Activated gamma-delta T cell treated with Interleukin-2 at 50 U/mL for 16 hours (primary cell): ENCODE measurements around the gene PLA2G2A.
"Not testable (repeated sequence)": the region's sequence is repeated elsewhere in the genome, so short reads cannot be mapped to it uniquely, and the experiment has no call there.

Source experiments
- DNase-seq: peaks from one replicate; pipeline ENCODE4 v3.0.0-alpha.2; 2020

PLA2G2A gene

DNA sequence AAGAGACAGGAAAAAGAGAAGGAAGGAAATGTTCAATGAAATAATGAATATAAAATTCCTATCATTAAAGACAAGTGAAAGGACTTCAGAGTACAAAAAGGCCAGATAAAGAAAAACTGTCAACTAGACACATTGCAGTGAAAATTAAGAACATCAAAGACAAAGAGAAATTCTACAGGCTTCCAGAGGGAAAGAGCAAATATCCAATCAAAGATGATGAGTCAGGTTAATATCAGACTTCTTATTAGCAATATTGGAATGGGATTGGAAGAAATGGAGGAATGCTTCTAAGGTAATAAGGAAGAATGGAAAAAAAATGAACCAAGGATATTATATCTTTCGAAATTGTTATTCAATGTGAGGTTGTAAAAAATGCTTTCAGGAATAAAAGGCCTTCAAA, 7.8 kb downstream of the PLA2G2A start:
- DNase-seq: no peak

DNA sequence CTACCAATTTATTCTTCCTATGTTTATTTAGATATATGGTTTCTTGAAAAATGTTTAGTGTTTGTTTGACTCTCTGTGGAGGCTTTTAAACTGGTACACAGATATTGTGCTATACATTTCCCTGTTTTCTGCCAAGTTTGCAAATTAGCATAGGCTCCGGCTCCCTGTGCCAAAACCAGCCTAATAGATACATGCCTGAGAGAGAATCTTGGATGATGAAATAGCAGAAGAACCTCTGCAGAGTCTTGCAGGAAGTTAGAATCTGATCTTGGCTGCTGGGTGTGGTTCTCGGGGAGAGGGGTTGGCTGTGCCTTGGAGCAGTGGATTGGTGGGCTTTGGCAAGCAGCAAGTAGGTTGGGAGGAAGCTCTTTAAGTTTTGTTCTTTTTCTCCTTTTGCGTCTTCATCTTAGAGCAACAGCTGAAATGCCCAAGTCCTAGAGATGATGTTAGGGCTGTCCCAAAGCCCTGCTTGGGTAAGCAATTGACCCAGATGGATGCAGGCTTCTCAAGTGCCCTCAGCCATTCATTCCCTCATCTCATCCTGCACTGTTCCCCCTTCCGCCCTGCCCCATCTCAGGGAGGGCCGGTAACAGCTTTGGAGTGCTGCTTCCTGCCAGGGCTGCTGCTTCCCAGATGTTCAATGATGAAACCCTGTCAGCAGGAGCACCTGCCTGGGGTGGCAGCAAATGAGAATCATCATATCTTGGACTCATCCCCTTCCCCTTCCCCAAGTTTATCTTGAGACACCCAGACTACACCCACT, 9.3 kb downstream of the PLA2G2A start:
- no peak for DNase-seq

DNA sequence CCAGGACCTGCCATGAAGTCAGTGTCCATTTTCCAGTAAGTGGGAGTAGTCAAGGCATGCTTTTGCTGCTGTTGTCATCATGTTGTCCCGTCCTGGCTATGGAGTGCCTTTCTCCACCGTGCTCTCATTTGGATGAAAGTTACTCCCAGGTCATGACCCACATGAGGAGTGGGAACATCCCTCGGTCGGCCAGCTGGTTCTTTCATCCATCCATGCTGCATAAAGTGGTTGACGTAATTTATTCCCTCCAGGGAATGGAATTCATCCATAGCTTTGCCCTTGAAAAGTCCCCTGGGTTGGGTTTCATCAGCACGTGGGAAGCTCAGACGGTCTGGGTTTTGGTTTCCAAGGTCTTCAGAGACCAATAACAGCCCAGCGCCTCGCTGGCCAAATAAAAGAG, 11.6 kb downstream of the PLA2G2A start:
- no peak for DNase-seq

DNA sequence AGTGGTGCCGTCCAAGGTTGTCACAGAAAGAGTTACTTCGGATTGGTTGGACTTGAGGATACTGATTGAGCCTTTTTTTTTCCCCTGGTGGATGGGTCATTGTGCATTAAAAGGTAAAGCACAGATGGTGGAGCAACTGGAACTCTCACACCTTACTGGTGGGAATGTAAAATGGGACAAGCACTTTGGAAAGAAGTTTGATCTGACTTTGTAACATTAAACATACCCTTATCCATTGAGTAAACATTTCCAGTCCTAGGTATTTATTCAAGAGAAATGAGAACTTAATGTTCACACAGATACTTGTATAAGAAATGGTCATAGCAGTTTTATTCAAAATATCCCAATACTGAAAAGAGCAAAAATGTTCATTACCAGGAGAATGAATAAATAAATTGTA, 14.9 kb downstream of the PLA2G2A start:
- no peak for DNase-seq

DNA sequence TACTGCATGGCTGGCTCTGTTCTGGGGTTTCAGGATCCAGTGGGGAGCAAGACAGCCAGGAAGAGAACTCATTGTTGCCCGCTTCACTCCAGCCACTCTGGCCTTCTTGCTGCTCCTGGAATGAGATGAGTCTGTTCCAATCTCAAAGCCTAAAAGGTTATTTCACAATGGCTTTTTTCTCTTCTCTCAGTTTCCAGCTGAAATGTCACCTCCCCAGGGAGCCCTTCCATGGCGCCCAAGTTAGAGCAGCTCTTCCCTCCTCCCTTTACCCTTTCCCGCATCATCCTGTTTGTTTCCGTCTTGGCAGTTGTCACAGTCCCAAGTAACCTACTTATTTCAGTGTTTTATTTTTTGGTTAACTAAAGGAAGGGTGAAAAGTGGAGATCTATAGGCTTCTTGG, 15.8 kb downstream of the PLA2G2A start:
- no peak for DNase-seq

DNA sequence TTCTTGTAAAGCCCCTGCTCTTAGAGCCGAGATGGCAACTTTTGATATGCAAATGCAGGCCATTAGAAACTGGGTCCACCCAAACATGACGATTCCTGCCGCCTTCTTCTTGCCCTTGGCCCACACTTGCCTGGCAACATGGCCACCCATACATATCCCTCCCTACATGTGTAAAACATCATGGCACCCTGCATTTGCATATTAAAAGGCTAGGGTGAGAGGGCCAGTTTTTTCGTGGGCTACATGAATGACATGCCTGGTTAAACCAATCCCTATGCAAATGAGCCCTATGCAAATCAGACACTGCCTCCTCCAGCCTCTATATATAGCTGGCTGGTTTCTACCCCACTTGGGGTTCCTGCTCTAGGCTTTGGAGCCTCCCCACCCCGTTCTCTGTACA, 18.8 kb downstream of the PLA2G2A start:
- no peak for DNase-seq

DNA sequence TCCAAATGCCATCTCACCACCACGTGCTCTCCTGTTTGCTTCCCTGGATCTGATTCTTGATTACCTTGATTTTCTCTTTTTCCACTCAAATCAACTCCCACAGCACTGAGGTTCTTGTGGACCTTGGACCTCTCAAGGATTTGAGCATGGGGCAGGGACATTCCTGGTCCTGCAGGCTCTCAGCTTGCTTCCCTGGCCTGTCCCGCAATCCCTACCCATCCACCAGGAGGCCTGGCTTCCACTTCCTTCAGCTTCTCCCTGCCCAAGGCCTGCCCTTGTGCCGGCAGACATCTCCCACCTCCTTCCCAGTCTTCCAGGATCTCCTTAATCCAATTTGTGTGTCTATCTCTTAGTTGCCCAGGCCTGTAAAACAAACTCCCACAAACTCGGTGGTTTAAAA, 21.6 kb downstream of the PLA2G2A start:
- DNase-seq: no peak

DNA sequence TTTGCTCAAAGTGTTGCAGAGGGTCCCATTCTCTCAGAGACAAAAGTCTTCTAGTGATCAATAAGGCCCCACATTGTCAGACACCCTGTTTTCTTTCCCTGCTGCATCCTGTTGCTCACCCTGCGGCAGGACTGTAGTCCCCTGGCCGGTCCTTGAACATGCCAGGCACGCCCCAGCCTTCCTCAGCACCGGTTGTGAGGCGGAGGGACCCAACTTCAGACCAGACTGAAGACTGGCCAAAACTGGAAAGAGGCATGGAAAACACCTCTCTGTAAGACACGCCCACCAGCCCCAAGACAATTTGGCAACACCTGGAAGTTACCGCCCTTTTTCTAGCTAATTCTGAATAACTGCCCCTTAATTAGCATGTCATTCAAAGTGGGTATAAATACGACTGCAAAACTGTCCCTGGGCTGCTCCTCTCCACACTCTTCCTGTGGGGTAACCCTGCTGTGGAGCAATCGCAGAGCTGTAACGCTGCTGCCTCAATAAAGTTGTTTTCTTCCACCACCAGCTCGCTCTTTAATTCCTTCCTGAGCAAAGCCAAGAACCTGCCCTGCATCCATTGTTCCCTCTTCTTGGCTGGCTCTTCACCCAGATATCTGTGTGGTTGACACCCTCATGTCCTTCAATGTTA, 23.8 kb downstream of the PLA2G2A start:
- DNase-seq: no peak

DNA sequence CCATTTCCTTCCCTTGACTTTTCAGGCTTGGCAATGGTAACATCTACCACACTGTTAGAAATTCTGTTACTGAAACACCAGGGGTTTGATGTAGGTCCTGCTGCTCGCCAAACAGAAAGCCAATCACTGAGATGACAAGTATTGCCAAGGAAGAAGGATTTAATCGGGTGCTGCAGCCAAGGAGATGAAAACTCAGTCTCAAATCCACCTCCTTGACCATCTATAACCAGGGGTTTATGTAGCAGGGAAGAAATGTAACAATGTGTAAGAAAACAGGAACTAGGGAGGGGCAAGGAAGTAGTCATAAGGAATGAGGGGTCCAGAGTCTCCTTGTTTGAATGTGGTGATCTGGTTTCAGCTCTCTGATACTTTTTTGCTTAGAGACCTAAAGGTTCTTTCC, 25.4 kb downstream of the PLA2G2A start:
- DNase-seq: no peak

DNA sequence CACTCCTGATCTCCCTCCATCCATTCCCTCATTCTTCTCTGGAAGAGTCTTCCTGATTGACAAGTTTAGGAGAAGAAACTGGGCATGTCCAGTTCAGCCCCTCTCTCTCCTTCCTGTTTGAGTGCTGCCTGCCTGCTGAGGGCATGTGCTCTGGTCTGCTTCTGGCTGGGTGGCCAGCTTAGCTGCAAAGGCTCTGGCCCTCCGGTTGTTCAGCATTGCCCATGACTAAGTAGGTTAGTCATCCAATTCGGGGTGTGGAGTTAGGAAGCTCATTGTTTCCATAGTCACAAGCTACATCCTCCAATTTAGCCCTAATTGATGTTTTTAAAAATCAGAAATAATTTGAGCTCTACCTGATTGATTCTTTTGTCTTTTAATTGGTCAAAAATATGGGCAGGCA, 30.4 kb downstream of the PLA2G2A start:
- no peak for DNase-seq

DNA sequence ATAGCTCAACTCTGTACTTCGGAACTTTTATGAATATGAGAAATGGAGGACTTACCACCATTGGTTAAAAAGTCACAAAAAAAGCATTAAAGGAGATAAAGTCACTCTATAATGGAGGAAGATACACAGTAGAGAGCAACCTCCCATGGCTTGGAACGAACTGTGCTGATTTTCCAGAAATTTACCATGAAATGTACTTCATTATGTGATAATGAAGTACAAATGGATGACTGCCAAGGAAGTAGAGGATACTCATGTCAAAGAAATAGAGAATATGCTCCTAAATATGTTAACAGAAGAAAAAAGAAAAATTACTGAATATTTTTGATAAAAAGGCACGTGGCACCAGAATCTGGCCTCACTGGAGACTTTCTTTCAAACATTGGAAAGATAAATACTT, 32.4 kb downstream of the PLA2G2A start:
- DNase-seq: no peak

DNA sequence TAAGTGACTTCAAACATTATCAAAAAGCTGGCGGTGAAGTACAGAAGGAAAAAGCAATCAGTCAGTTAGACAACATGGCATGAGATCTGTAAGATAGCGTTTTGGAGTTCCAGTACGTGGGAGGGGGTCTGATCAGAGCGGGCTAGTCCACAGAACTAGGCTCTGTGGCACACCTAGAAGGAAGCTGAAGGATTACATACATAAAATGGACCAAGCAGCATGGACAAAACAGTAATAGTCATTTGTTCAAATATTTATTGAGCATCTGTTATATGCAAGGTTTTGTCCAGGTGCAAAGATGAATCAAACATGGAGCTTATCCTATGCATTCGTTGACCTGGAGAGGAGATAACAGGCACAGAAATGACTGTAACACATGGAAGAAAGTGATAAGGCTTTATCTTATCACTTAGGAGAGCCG, 33.1 kb downstream of the PLA2G2A start:
- DNase-seq: no peak

DNA sequence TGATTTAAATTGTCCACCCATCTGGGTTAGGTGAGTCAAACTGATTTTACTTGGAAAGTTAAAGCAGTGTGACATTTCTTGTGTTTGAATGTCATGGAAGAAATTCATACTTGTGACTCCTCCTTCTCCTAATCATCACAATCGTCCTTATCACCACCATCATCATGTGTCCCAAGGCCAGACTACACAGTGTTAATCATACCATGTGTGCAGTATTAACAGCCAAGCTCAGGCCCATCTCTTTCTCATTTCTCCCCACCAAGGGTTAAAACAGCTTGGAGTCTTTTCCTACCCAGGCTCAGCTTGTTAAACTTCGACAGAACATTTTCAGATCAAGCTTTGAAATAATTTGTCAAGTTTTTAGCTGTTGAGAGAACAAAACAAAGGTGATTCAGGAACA, 33.5 kb downstream of the PLA2G2A start:
- no peak for DNase-seq

DNA sequence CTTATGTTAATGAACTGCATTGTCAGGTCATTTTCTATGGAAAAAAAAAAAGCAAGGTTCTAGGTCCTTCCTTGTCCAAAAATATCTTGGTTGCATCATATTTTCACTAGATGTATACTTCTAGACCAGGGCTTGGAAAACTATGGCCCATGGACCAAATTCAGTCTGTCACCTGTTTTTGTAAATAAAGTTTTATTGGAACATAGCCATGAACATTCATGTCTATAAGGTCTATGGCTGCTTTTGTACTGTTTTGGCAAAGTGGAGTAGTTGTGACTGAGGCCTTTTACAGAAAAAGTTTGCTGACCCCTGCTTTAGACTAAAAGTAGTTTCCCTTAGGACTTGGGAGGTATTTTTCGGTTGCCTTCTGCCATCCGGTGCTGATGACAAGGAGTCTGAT, 36.8 kb downstream of the PLA2G2A start:
- no peak for DNase-seq

DNA sequence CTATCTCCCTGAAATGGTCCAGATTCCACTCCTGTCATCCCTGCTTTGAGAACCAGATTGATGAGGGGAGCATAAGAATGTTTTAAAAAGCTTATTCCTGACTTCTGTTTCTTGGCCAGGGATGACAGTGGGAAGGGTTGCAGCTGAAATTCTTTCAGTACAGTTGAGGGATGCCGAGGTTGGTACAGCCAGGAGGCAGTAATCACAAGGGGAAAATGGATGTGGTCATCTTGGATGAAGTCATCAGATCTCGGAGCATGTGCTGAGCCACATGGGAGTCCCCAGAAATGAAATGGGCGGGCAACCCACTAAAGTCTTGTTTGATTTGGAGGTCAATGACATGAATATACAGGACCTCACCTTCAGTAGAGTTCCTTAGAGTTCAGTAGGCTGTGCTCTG, 37.3 kb downstream of the PLA2G2A start:
- no peak for DNase-seq

DNA sequence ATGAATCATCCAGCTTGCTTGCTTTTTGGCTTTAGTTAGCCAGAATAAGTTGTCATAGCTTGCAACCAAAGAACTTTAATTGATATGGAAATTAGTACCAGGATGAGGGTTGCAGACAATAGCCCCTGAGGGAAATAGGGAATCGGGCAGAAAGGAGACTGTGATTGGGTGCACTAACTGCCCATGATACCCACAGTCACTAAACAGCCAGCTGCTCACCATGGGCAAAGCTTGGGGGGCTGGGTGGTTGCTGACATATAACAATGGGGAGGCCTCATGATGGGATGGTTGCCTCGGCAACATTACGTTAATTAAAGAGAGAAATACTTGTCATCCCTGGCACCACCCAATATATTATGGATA, 38.2 kb downstream of the PLA2G2A start:
- no peak for DNase-seq

DNA sequence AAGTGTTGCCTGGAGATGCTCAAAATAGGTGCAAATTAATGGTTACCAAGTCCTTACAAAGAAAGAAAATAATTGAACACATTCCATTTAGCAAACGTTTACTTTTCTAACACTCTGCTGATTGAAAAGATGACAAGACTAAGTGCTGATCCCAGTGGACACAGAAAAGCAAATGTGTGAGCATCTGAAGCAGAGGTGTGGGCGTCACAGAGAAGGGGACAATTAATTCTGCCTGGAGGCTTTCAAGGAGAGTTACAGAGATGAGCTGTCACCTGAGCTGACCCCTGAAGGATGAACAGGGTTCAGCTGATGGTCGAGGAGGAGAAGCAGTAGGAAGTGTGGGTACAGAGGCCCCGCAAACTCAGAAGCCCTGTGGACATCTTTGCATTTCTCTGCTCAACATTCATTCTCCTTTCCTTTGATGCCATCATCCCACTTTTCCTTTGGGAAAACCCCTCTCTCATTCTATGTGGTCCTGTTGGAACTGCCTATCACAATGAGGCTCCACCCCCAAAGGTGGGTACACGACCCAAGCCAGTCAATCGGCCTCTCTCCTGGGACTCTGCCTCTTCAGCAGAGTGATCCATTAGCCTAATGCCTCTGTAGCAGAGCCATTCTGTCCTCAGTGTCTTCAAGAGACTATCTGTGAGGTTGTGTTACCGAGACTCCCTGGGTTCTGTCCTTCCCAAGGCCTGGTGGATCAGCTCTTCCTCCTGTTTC, 38.8 kb downstream of the PLA2G2A start:
- DNase-seq: no peak

DNA sequence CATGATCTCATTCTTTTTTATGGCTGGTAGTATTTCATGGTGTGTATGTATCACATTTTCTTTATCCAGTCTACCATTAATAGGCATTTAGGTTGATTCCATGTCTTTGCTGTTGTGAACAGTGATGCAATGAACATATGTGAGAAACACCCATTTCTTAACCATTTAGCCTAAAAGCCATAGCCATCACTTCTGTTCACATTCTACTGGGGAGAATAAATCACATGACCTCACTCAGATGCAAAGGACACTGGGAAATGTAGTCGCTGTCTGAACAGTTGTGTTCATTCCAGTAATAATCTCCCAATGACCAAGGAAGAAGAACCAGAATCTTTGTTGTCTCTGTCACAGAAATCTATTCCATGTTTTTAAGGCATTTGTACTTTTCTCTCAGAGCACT, 40.9 kb downstream of the PLA2G2A start:
- no peak for DNase-seq

DNA sequence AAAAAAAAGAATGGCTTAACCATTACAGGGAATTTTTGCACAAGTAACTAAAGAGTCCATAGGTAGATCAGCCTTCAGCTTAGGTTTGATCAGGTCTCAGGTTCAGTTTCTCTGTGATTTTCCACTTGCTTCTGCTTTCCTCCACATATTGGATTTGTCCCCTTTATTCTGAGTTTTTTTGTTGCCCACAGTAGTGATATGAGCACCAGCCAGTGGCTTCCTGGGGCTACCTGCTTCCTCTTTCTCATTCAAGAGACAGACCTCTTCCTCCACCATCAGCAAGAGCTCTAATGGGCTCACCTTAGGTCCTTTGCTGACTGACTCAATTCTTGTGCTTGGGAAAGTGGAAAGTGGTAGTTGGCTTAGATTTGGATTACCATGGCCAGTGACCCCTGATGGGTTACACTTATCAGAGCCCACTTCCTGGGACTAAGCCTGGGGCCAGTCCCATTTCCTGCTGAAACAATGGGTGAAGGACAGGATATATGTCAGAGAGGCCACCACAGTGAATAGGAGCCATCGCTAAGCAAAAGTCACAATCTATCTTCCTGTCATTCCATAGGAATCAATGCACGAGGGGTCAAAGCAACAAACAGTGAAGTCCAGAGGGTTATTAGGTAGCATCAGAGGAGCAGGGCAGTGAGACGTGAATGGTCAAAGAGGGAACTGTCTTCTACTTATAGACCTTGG, 43.2 kb downstream of the PLA2G2A start:
- no peak for DNase-seq

DNA sequence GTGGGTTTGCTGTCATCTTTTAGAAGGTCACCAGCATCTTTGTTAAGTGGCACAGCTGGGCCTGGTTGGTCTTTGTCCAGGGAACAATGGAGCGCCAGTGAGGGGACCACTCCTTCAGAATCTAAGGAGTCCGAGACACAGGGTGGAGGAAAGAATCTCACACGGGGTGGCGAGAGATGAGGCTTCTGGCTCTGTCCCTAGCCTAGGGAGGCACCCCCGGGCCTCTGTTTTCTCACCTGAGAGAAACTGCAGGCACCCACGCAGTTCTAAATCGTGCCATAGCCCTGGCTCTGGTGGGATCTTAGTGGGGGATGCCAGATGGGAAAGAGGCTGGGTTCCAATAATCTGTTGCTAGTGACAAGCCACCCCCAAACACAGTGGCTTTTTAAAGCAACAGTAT, 45.1 kb downstream of the PLA2G2A start:
- DNase-seq: no peak

DNA sequence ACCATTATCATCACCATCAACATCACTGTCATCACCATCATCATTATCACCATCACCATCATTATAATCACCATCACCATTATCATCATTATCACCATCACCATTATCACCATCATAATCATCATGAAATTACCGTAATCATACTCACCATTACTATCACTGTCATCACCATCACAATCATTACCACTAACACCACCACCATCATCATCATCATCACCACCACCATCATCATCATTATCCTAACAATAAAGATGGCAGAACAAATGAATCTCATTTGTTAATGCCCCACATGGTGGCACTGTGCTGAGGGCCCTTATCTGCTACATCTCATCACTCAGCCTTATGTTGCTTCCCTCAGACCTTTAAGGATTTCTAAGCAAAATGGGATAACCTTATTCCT, 46.6 kb downstream of the PLA2G2A start:
- no peak for DNase-seq

DNA sequence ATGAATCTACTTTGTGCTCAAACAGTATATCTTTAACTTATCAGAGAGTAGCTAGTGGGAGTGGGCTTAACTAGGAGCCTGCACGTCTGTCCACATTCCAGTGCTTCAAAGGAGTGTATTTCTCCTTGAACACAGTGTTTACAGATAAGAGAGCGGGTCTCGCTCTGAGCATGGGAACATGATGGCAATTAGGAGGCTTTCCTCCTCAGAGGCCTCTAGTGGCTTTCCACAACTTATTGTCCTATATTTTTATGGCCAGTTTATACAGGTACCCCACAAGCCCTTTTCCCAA, 52.3 kb downstream of the PLA2G2A start:
- DNase-seq: not testable (repeated sequence)

DNA sequence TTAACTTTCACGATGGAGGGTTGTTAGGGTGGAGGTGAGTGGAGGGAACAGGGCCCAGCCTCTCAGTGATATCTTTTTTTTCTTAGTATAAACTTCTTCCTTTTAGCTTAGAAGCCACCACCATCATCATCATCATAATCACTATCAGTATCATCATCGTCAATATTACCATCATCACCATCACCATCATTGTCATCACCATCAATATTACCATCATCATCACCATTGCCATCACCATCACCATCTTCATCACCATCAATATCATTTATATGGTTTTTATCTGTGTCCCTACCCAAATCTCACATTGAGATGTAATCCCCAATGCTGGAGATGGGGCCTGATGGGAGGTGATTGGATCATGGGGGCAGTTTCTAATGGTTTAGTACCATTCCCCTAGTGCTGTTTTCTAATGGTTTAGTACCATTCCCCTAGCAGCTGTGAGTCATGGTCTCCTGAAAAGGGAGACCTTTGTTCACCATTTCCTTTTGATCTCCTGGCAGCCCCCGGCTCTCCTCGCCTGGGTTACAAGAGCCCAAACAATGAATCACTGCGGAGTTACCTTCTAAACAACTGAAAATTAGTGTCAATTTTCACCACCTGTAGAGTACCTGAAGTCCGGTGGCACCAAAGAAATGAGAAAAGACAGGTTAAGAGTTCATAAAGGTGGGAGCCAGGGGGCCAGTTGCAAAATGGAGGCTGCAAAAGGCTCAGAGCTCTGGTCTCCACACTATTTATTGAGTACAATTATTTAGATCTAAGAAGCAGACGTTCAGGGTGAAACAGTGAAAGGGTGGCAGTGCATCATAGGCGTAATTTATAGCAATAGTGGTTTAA, 52.9 kb downstream of the PLA2G2A start:
- DNase-seq: no peak
